GM12872 (cell line): ENCODE results near the gene SOD3.

Source experiments
- TF ChIP-seq, protein P1 (sequence below): IDR thresholded peaks from 3 replicates; pipeline ENCODE4 v1.5.1; 2011; ENCODE audit warnings: low read depth, mild to moderate bottlenecking, low read length, moderate library complexity; ENCODE audit not compliant: insufficient read depth

The SOD3 gene

DNA sequence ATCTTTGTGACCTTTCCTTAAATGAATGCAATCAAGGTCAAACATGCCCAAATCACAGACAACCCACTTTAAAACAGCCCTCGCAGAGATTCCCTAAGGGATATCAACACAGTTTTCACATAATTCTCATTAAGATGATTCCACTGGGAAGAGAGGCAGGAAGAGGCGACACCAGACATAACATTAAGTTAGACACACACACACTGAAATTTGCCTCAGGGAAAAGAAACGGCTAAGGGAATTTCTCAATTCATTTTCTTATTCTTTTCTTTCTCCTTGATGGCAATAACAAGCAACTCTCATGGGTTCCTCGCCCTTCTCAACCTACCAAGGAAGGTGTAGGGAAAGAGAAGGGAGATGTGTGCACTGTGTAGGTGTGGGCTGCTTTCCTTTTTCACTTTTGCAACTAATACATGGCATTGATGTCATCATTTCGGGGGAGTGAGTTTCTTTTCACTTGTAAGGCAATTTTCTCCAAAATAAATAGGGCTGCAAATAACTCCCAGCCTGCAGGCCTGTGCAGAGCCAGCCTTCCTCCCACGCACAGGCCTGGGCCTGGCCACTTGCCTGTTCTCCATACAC is 41.4 kb downstream of the SOD3 start:
- TF ChIP-seq, protein P1, sequence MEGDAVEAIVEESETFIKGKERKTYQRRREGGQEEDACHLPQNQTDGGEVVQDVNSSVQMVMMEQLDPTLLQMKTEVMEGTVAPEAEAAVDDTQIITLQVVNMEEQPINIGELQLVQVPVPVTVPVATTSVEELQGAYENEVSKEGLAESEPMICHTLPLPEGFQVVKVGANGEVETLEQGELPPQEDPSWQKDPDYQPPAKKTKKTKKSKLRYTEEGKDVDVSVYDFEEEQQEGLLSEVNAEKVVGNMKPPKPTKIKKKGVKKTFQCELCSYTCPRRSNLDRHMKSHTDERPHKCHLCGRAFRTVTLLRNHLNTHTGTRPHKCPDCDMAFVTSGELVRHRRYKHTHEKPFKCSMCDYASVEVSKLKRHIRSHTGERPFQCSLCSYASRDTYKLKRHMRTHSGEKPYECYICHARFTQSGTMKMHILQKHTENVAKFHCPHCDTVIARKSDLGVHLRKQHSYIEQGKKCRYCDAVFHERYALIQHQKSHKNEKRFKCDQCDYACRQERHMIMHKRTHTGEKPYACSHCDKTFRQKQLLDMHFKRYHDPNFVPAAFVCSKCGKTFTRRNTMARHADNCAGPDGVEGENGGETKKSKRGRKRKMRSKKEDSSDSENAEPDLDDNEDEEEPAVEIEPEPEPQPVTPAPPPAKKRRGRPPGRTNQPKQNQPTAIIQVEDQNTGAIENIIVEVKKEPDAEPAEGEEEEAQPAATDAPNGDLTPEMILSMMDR = no peak

DNA sequence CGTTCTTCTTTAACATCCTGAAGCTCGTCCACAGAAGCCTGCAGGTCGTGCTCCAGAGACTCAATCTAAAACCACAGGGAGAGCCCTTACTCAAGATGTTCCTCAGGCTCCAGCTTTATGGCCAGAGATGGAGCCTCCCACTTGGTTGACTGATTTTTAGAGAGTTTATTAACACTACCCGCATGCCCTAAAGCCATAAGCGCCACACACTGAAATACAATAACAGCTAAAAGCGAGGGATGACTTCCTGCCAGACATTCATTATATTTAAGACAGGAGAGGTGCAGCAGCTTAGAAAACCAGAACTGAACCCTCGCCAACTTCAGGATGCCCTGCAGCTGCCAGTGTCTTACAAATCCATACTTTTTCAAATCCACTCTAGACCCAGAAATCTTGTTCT is 42.0 kb downstream of the SOD3 start:
- TF ChIP-seq, protein P1 = no peak

DNA sequence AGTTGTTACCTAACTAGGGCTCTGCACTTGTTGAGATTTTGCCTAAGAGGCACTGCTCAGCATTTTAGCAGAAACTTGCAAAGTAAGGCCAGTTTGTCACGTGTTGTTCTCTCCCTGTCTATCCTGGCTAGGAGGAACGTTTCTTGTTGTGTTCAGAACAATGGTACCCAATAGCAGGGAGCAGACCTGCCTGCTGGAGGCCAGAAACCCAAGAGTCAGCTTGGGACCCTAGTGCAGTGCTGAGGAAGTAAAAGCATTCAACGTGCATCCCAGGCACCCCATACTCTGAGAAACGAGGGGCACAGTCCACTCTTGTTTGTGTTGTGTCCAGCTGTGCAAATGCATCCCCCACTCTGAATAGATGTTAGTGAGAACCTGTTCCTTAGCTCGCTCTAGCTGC is 42.4 kb downstream of the SOD3 start:
- TF ChIP-seq, protein P1 = no peak

DNA sequence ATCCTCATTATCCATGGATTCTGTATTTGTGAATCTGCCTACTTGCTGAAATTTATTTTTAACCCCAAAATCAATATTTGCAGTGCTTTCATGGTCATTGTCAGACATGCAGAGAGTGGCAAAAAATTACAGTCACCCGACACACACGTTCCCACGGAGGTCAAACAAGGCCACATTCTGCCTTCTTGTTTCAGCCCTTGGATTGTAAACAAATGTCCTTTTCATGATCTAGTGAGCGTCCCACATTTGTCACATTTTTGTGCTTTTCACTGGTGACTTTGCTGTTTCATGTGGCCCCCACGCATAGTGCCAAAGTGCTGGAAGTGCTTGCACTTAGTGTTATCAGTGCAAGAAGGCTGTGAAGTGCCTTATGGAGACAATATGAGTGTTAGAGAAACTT is 45.0 kb downstream of the SOD3 start:
- TF ChIP-seq, protein P1 = no peak

DNA sequence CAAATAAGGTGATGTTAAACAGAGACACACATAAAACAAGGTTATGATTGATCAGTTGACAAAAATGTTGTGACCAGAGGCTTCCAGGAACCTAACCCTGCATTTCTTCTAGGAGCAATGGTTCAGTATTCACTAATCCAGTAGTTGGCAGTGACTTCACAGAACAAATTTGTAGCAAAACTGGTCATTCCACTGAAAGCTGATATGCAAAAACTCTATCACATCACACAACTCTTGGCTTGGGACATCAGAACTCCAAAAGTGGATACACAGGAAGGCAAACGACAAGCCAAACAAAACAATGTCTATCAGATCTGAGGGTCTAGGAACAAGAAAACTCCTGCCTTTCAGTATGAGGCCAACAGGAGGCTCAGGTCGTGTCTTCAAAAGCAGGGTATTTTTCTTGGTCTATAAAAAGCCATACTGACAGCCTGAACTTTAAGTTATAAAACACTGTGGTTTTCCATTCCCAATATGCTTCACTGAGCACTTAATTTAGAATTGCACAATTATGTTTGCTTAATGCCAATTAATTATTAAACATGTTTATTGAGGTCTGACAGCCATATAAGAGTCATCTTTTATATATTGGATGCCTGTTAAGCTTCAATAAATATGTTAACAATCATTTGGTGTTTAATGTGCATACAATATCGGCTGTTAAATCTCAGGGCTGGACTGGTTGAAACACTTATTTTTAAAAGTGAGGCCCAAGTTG is 45.6 kb downstream of the SOD3 start:
- TF ChIP-seq, protein P1 = no peak

DNA sequence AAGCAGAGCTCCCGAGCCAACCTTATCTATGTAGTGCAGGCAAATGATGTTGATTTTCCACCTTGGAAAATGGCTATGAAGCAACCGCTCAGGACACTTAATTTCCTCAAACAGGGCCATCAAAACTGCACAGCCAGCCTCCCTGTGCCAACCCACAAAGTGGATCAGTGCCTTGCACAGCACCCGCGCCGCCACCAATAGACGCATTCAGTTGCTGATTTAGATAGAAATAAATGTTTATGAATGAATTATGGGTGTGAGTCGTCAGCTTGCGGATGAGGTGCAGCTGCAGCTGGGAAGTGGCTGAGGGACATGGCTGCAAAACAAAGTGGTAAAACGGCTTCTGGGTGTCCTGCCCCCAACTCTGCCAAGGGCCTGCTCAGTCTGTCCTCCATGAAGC is 47.0 kb downstream of the SOD3 start:
- TF ChIP-seq, protein P1 = no peak

DNA sequence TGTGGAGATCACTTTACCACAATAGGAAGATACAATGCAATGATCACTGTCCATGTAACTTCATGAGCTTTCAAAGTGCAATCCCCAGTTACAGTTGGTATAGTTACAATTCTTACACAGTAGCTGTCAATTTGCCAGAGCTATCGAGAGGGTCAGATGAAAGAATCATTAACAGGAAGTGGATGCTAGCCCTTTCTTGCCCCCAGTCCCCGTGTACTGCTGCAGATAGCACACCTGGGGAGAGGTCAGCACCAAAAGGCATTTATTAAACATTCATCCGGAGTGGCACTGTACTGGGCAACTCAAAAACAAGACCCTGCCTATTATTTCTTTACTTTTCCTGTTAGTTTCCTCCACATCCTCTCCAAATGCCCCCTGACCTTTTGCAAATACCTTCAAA is 47.7 kb downstream of the SOD3 start:
- TF ChIP-seq, protein P1 = no peak
